Pancreas (tissue), 10 donors: ENCODE measurements around the gene OTUD5. TPM values are rescaled to one million over a fixed set of nuclear protein-coding genes. Genes with fewer than 3 reads are reported as not detected.

Experiments
- ATAC-seq, 4 donors: fragments of 200-7000 bp; cut with Tn5 transposase; one replicate each; pipeline versions ENCODE4 v1.8.0 to v1.9.1; 2020; ENCODE audit warnings: mild to moderate bottlenecking in 4 of 4, moderate library complexity in 4 of 4
- DNase-seq, 6 donors: peaks; one replicate each; pipeline ENCODE4 v3.0.0-alpha.2; 2020
- FAIRE-seq: peaks from 2 replicates; lab custom pipeline; 2012; peaks lifted over from hg19 to GRCh38; lab: Jason Lieb, UNC
- H3K27ac ChIP-seq, 4 donors: fragments of 200-600 bp; sonication (generic); 1 replicate in 3 of 4; 2 replicates in 1 of 4; pipeline versions ENCODE4 v1.5.0 to v1.8.0; 2020
- H3K27me3 ChIP-seq, 4 donors: fragments of 200-600 bp; one replicate each; pipeline ENCODE4 v1.8.0; 2021
- H3K36me3 ChIP-seq, 3 donors: fragments of 200-600 bp; sonication (generic) in 1 of 3; one replicate each; pipeline versions ENCODE4 v1.5.0 to v1.8.0; 2020 to 2021
- H3K4me1 ChIP-seq, 3 donors: fragments of 200-600 bp; one replicate each; pipeline ENCODE4 v1.8.0; 2021
- H3K4me3 ChIP-seq, 4 donors: fragments of 200-600 bp; sonication (generic) in 2 of 4; one replicate each; pipeline versions ENCODE4 v1.5.0 to v1.8.0; 2020 to 2021
- H3K9me3 ChIP-seq, 4 donors: fragments of 200-600 bp; one replicate each; pipeline ENCODE4 v1.8.0; 2021
- WGBS, 2 donors: extraction: QIAGEN DNeasy Blood & Tissue Kit; methylation state at CpG; one replicate each; pipeline ENCODE4 v1.1.7; 2013; 5-methylcytosine and 5-hydroxymethylcytosine counted together
- intact Hi-C, 3 donors: fragments of 100-400 bp; cut with DNase I; formaldehyde crosslinking; loops; one replicate each; pipeline versions ENCODE4 v1.11.1 to v1.14.2; 2022
- polyA plus RNA-seq, 2 donors: library from polyadenylated mRNA; stranded (reverse); fragments of 200-250 nt; gene quantifications; one replicate each; pipeline ENCODE4 v1.2.3, GENCODE V29; 2013
- total RNA-seq, 6 donors: library from RNA; stranded (reverse); fragmentation: NEBNext Ultra II Directional in 4 of 6; extraction: Animal tissue kit (Norgen Biotek cat#: 25700) in 4 of 6; gene quantifications; one replicate each; pipeline versions ENCODE4 v1.2.1 to v1.2.4, GENCODE V29; 2021 to 2023
- TF ChIP-seq, protein P1 (sequence below), 4 donors: fragments of 200-600 bp; sonication (generic) in 3 of 4; IDR thresholded peaks; one replicate each; pipeline versions ENCODE4 v1.5.0 to v1.8.0; 2021; ENCODE audit warnings: antibody characterized with exemption in 4 of 4
- donor health status: healthy with polysubstance abuse.
- donor health status: DM: no; HTN: no; CAD: no; lungs with moderate emphysema.
- donor health status: DM: no; HTN: no; CAD: no.
- donor health status: control.
- donor health status: control.
- donor health status: Bipolar disorder and iron deficiency.
- donor health status: DM: yes; HTN: yes; CAD: no.
- donor health status: DM: no; HTN: no; CAD: no.
- donor health status: DM: no; HTN: no; CAD: no.
- donor health status: DM: yes; HTN: yes; CAD: no.

Gene OTUD5
- total and polyA plus RNA-seq, 8 donors, result 14.2 to 34.3 (median 19.3) TPM

DNA sequence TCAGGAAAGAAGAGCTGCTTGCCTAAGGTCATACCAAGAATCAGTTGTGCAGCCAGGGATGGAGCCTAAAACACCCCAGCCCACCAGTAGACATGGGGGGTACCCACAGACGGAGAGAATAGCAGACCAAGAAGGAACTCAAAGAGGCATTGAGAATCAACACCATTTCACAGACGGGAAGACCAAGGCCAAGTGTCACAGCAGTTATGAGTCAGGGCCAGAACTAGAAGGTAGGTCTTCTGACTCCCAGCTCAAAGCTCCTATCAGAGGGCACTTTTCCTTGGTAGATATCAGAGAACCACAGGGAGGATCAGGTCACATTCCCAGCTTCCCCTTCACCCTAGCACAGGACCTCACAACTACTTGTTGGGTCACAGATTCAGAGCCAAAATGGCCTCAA lies 14.5 kb downstream of the OTUD5 start:
- TF ChIP-seq, protein P1, sequence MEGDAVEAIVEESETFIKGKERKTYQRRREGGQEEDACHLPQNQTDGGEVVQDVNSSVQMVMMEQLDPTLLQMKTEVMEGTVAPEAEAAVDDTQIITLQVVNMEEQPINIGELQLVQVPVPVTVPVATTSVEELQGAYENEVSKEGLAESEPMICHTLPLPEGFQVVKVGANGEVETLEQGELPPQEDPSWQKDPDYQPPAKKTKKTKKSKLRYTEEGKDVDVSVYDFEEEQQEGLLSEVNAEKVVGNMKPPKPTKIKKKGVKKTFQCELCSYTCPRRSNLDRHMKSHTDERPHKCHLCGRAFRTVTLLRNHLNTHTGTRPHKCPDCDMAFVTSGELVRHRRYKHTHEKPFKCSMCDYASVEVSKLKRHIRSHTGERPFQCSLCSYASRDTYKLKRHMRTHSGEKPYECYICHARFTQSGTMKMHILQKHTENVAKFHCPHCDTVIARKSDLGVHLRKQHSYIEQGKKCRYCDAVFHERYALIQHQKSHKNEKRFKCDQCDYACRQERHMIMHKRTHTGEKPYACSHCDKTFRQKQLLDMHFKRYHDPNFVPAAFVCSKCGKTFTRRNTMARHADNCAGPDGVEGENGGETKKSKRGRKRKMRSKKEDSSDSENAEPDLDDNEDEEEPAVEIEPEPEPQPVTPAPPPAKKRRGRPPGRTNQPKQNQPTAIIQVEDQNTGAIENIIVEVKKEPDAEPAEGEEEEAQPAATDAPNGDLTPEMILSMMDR (IDR thresholded peaks at IDR 0.05), result no peak
- FAIRE-seq (no peak), ATAC-seq (no peak), DNase-seq (no peak)
- no peak overlapping the region for H3K4me3 ChIP-seq
- H3K27ac ChIP-seq, result no peak overlapping the region
- H3K36me3 ChIP-seq, result no peaks in the 10 kb centered on the region
- intact Hi-C loops, result no loop called here
- H3K27me3 ChIP-seq, result no peaks in the 10 kb centered on the region
- 63 to 80% methylated on average over 2 of the region's 2 CpGs for WGBS, 2 donors
- no peaks in the 10 kb centered on the region for H3K9me3 ChIP-seq
- H3K4me1 ChIP-seq, result peaks cover 0 to 3% (median 0%) of the 10 kb centered on the region in 3 donors

DNA sequence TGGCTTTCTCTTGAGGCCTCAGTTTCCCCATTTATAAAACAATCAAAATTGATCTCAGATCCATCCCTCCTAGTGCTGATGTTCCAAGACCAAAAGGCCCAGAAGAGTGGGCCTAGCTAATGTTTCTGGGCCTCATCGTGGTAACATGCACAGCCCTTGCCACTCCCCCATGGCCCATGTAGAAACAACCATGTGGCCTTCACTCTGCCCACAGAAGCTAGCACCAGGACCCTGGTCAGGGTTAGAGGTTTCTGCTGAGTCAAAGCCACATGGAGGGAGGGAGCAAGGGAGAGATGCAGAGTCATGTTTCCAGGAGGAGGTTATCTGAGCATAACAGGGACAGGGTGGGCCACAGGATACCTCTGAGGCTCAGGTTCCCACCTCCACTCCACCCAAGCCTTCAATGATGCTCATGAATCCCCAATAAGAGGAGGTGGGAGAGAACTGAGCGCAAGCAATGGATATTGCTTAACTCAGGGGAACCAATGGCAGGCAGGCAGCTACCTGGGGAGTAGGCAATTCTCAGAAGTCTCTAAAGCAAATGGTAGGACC lies 16.9 kb downstream of the OTUD5 start:
- DNase-seq, result no peak
- Histone ChIP-seq H3K27me3 (no peaks in the 10 kb centered on the region), H3K9me3 (no peaks in the 10 kb centered on the region), H3K36me3 (no peaks in the 10 kb centered on the region), H3K27ac (no peak overlapping the region), H3K4me1 (peaks cover 0 to 3% (median 0%) of the 10 kb centered on the region in 3 donors), H3K4me3 (no peak overlapping the region)
- 76 to 86% methylated on average over 2 of the region's 2 CpGs for WGBS, 2 donors
- ATAC-seq, result no peak
- no peak for FAIRE-seq
- TF ChIP-seq, protein P1 (IDR thresholded peaks at IDR 0.05), result no peak
- intact Hi-C loops, result no loop called here

DNA sequence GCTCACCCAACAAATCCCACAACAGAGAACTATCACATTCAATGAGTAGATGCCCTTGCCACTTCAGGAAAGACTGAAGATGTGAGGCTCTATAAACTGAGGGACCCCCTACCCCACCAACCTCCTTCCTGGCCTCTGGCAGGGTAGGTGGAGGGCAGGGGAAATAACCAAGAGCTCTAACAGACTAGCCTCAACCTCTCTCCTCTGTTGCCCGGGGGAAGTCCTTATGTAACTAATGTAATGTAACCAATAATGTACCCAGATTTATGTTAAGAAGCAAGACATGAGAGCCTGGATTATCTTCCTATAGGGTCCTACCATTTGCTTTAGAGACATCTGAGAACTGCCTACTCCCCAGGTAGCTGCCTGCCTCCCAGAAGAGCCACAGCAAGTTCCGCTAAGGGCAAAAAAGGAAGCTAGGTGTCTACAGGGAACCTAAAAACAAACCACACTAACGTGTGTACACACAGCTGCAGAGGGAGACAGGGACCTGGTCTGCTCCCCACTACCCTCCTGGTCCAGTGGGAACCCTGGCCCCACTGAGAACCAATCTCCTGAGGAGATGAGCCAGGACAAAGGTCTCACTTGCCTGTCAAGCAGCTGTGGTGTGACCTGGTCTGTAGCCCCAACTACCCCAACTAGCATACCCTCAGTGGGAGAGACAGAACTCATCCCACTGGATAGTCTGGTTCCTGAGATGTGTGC lies 17.7 kb downstream of the OTUD5 start:
- Histone ChIP-seq H3K4me3 (no peak overlapping the region), H3K27me3 (no peaks in the 10 kb centered on the region), H3K36me3 (no peaks in the 10 kb centered on the region), H3K27ac (no peak overlapping the region), H3K9me3 (no peaks in the 10 kb centered on the region), H3K4me1 (peaks cover 0 to 3% (median 0%) of the 10 kb centered on the region in 3 donors)
- intact Hi-C loops, result no loop called here
- TF ChIP-seq, protein P1 (IDR thresholded peaks at IDR 0.05), result no peak
- no peak for FAIRE-seq
- WGBS, 2 donors, result 78 to 84% methylated on average over 3 of the region's 3 CpGs
- DNase-seq, result no peak
- ATAC-seq, result no peak

DNA sequence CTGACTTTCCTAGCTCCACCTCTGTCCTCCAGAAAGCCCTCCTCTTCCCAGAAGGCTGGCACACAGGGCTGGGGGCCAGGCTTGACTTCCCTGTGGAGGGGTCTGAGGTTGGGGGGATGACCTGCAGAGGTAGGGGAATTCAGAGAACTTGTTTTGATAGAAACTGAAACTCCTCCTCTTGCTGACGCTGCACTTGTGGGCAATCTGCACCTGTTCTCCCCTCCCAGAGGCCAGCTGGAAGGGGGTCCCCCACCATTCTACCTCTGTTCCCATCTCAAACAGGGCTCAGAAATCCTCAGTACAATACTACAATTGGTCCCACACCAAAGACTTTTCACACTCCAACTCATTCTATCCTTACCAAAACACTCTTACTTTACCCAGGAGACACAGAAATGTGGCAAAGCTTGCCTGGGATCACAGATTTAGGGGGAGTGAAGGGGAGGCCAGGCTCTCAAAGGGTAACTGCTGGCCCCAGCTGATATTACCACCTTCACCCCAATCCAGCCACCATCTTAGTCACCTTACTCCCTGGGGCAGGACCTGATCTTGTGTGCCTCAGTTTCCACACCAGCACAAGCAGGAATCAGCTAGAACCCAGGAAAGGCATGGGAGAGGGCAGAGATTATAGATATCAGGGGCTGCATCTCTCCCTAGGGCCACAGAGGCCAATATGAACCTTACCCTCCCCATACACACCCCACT lies 18.5 kb downstream of the OTUD5 start:
- FAIRE-seq (no peak), DNase-seq (no peak)
- intact Hi-C loops, result no loop called here

More for the DNA sequence above, 18.5 kb downstream of the OTUD5 start:
- TF ChIP-seq, protein P1 (IDR thresholded peaks at IDR 0.05), result no peak
- Histone ChIP-seq H3K4me3 (no peak overlapping the region), H3K27me3 (no peaks in the 10 kb centered on the region), H3K4me1 (peaks cover 0 to 3% (median 0%) of the 10 kb centered on the region in 3 donors), H3K36me3 (peaks cover 0 to 2% (median 0%) of the 10 kb centered on the region in 3 donors), H3K27ac (no peak overlapping the region), H3K9me3 (no peaks in the 10 kb centered on the region)
- 63 to 85% methylated on average over 1 of the region's 1 CpG for WGBS, 2 donors
- ATAC-seq, result no peak
